Measurements from ENCODE around the gene SYAP1. TPM values are rescaled to one million over a fixed set of nuclear protein-coding genes. Genes with fewer than 3 reads are reported as not detected.

The SYAP1 gene
- polyA plus RNA-seq, 1 donor from 2014 or later = 14.4 TPM

DNA sequence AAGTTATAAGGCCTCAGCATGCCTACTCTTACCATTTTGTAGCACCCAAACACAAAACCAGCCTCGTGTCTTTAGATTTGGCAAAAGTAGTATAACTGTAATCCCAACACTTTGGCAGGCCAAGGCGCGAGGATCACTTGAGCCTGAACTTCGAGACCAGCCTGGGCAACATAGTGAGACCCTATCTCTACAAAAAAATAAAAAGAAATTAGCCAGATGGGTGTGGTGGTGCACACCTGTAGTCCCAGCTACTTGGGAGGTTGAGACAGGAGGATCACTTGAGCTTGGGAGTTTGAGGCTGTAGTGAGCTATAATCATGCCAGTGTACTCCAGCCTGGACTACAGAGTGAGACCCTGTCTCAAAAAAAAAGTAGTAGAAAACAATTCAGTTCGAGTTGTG lies 17.6 kb downstream of the SYAP1 start:
- TF ChIP-seq SMC3 (conservative IDR thresholded peaks at IDR 0.05; ENCODE audit: poor library complexity) (no peak), POLR2AphosphoS5 (IDR thresholded peaks at IDR 0.05) (no peak), EZH2 (IDR thresholded peaks at IDR 0.05; ENCODE audit: borderline replicate concordance, insufficient read depth, low read length, poor library complexity, severe bottlenecking) (no peak), CTCF (IDR thresholded peaks at IDR 0.05; ENCODE audit: poor library complexity, severe bottlenecking) (no peak), EP300 (conservative IDR thresholded peaks at IDR 0.05; ENCODE audit: poor library complexity, severe bottlenecking) (no peak), RAD21 (conservative IDR thresholded peaks at IDR 0.05) (no peak), TAF1 (IDR thresholded peaks at IDR 0.05; ENCODE audit: low read depth) (no peak), REST (IDR thresholded peaks at IDR 0.05; ENCODE audit: borderline replicate concordance) (no peak), MXI1 (conservative IDR thresholded peaks at IDR 0.05; ENCODE audit: poor library complexity, severe bottlenecking) (no peak)
- no peaks in the 10 kb centered on the region for H3F3A ChIP-seq (ENCODE audit: insufficient read depth, low read length, poor library complexity, severe bottlenecking)

DNA sequence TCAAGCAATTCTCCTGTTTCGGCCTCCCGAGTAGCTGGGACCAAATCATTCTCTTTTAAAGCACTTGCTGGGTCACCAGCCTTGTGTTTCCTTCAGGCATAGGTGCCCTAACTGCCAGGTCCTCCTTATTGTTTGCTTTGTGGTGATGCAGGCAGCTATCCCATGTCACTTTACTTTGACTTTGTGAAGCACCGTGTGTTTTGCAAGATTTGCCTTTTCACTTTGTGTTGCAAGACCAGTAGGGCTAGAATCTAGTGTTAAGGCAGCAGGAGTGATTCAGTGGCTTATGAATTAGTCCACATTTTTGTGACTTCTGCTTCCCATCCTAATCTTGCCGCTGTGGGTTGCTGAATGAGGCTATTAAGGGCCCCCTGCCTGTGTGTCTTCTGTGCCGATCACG lies 20.2 kb downstream of the SYAP1 start:
- no peak for TF ChIP-seq REST (IDR thresholded peaks at IDR 0.05; ENCODE audit: borderline replicate concordance)
- no peak for TF ChIP-seq CTCF (IDR thresholded peaks at IDR 0.05; ENCODE audit: poor library complexity, severe bottlenecking)
- TF ChIP-seq RAD21 (conservative IDR thresholded peaks at IDR 0.05) = no peak
- Histone ChIP-seq H3K4me3 (ENCODE audit: low read length) (no peak overlapping the region), H3K9me3 (ENCODE audit: low read length) (no peaks in the 10 kb centered on the region), H3K9ac (ENCODE audit: low read length) (no peak overlapping the region), H3K79me2 (replicated peaks; ENCODE audit: insufficient read depth, low read length) (no peaks in the 10 kb centered on the region), H2AFZ (ENCODE audit: low read depth, low read length) (no peak overlapping the region), H3K36me3 (ENCODE audit: insufficient read depth, low read length) (no peaks in the 10 kb centered on the region), H3K9me2 (ENCODE audit: insufficient read depth, low read length) (no peaks in the 10 kb centered on the region), H3K4me2 (ENCODE audit: low read length) (no peak overlapping the region), H3K27ac (ENCODE audit: low read length) (no peak overlapping the region), H3F3A (ENCODE audit: insufficient read depth, low read length, poor library complexity, severe bottlenecking) (no peaks in the 10 kb centered on the region), H3K27me3 (ENCODE audit: insufficient read depth, low read depth, low read length) (no peaks in the 10 kb centered on the region), H4K20me1 (ENCODE audit: insufficient read depth) (no peaks in the 10 kb centered on the region)

More for the DNA sequence above, 17.6 kb downstream of the SYAP1 start:
- no peak overlapping the region for H3K4me2 ChIP-seq (ENCODE audit: low read length)
- H2AFZ ChIP-seq (ENCODE audit: low read depth, low read length) = no peak overlapping the region
- no peaks in the 10 kb centered on the region for H3K36me3 ChIP-seq (ENCODE audit: insufficient read depth, low read length)
- H4K20me1 ChIP-seq (ENCODE audit: insufficient read depth) = no peaks in the 10 kb centered on the region
- H3K9me2 ChIP-seq (ENCODE audit: insufficient read depth, low read length) = no peaks in the 10 kb centered on the region
- no peaks in the 10 kb centered on the region for H3K27me3 ChIP-seq (ENCODE audit: insufficient read depth, low read depth, low read length)
- H3K9ac ChIP-seq (ENCODE audit: low read length) = no peak overlapping the region
- H3K27ac ChIP-seq (ENCODE audit: low read length) = no peak overlapping the region
- no peaks in the 10 kb centered on the region for H3K9me3 ChIP-seq (ENCODE audit: low read length)
- no peak overlapping the region for H3K4me3 ChIP-seq (ENCODE audit: low read length)
- H3K79me2 ChIP-seq (replicated peaks; ENCODE audit: insufficient read depth, low read length) = no peaks in the 10 kb centered on the region
